GM12878 (cell line): ENCODE results near the gene WNT9A.

ENCODE experiments used
- CEBPB ChIP-seq, 2 experiments: fragments of 150-350 bp in 1 of 2; IDR thresholded peaks; 2 replicates each; pipeline ENCODE4 v1.6.1; 2012 to 2014; ENCODE audit warnings: low read depth in 2 of 2, low read length in 2 of 2, borderline replicate concordance in 1 of 2, inconsistent platforms in 1 of 2
- CHD4 ChIP-seq: fragments of 200-600 bp; sonication (generic); IDR thresholded peaks from 2 replicates; pipeline ENCODE4 v1.6.1; 2016; ENCODE audit warnings: mild to moderate bottlenecking
- CTCF ChIP-seq, 3 experiments: IDR thresholded peaks in 2 of 3; conservative IDR thresholded peaks in 1 of 3; 2 replicates each; pipeline ENCODE4 v1.5.1; 2011; ENCODE audit warnings: low read depth in 3 of 3, low read length in 3 of 3, mild to moderate bottlenecking in 3 of 3, control low read depth in 2 of 3, moderate library complexity in 2 of 3, inconsistent platforms in 1 of 3, mixed read lengths in 1 of 3; ENCODE audit not compliant: control insufficient read depth in 2 of 3, insufficient read depth in 1 of 3; ENCODE audit errors: extremely low read depth in 1 of 3
- FOS ChIP-seq: IDR thresholded peaks from 3 replicates; pipeline ENCODE4 v1.6.1; 2011; ENCODE audit warnings: borderline replicate concordance; ENCODE audit not compliant: insufficient read length; ENCODE audit errors: extremely low read depth
- HDGF ChIP-seq: fragments of 450-650 bp; IDR thresholded peaks from 2 replicates; pipeline ENCODE4 v1.6.1; 2016; ENCODE audit warnings: antibody characterized with exemption
- MXI1 ChIP-seq: fragments of 150-350 bp; IDR thresholded peaks from 2 replicates; pipeline ENCODE4 v1.6.1; 2011; ENCODE audit warnings: low read depth, mild to moderate bottlenecking, inconsistent platforms, low read length, improper control_type of control experiment
- NBN ChIP-seq: fragments of 450-650 bp; IDR thresholded peaks from 2 replicates; pipeline ENCODE4 v1.6.1; 2016
- POLR2AphosphoS5 ChIP-seq: IDR thresholded peaks from 2 replicates; pipeline ENCODE4 v1.6.1; 2011; ENCODE audit warnings: mild to moderate bottlenecking, low read length, inconsistent platforms
- SRF ChIP-seq, 2 experiments: IDR thresholded peaks; 2 replicates each; pipeline ENCODE4 v1.6.1; 2011; ENCODE audit warnings: low read depth in 2 of 2, low read length in 2 of 2, mild to moderate bottlenecking in 1 of 2, moderate library complexity in 1 of 2
- TAF1 ChIP-seq: IDR thresholded peaks from 2 replicates; pipeline ENCODE4 v1.6.1; 2011; ENCODE audit warnings: mild to moderate bottlenecking, low read depth, low read length, borderline replicate concordance
- YY1 ChIP-seq: IDR thresholded peaks from 2 replicates; pipeline ENCODE4 v1.6.1; 2011; ENCODE audit warnings: low read depth, mild to moderate bottlenecking, low read length
- ZNF384 ChIP-seq: IDR thresholded peaks from 2 replicates; pipeline ENCODE4 v1.6.1; 2012; ENCODE audit warnings: low read depth, mild to moderate bottlenecking, low read length, improper control_type of control experiment, borderline replicate concordance

DNA sequence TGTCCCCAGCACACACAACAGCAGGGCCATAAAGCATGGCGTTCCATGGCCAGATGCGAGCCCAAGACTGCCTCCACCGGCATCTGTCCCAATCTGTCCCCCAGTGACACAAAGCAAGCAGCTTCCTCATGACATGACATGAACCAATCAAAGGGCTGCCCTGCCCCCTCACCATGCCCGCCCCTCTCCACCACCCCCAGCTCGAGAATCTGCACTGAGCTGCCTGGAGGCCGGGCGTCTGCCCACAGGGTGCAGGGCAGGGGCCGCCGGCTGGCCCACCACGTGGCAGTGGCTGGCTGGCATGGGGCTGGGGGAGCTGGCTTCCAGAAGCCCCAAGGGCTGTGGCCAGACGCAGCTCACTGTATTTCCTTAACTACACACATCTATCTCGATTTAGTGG, 27.8 kb downstream of the WNT9A start:
- TF ChIP-seq CTCF (IDR thresholded peaks at IDR 0.05 in 2 of 3, conservative IDR thresholded peaks at IDR 0.05 in 1 of 3; ENCODE audit: control insufficient read depth in 2 of 3, extremely low read depth in 1 of 3, insufficient read depth in 1 of 3, low read depth in 3 of 3, low read length in 3 of 3), result no peak
- TF ChIP-seq CHD4, result no peak
- TF ChIP-seq FOS, result no peak
- no peak for TF ChIP-seq ZNF384
- no peak for TF ChIP-seq CEBPB (IDR thresholded peaks at IDR 0.05; ENCODE audit: borderline replicate concordance in 1 of 2, low read depth in 2 of 2, low read length in 2 of 2)
- no peak for TF ChIP-seq POLR2AphosphoS5
- no peak for TF ChIP-seq SRF (IDR thresholded peaks at IDR 0.05; ENCODE audit: low read depth in 2 of 2, low read length in 2 of 2)
- TF ChIP-seq MXI1, result no peak
- no peak for TF ChIP-seq HDGF
- TF ChIP-seq TAF1, result no peak
- no peak for TF ChIP-seq NBN
- no peak for TF ChIP-seq YY1
